GM21619 (cell line): ENCODE data around the gene FRMD4A.

ENCODE experiments used
- ATAC-seq: cut with Tn5 transposase; IDR thresholded peaks from one replicate; pipeline ENCODE4 v1.9.1; 2021; ENCODE audit not compliant: unreplicated experiment

The FRMD4A gene

DNA sequence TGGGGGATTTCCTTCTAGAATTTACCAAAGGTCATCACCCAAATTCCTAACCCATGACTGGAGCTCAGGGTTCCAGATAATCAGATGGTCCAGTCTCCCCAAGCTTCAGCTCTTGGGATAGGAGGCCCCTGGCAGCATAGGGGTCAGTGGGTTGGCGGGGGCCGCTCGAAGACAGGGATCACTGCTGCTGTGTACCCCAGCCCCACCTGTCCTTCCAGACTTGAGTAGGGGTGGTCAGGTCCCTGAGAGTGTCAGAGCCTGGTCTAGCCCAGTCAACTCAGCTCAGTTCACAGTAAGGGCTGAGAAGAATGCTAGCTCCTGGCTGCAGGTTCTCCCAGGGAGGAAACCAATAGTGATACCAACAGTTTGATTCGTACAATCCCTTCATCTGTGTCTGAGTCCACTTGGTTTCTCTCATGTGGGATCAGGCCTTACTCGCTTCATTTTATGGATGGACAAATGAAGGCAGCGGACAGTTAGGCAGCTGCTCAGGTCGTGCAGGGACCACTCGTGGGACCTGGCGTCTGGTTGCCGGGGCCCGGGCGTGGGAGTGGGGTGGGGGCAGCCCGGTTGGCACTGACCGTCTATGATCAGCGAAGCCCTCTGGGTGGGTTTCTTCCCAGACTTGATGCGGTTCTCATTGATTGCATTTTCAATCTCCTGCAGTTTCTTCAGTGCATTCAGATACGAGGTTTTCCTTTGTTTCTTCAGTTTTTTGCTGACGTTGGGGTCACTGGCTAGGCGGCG, 665.0 kb downstream of the FRMD4A start:
- no peak for ATAC-seq

DNA sequence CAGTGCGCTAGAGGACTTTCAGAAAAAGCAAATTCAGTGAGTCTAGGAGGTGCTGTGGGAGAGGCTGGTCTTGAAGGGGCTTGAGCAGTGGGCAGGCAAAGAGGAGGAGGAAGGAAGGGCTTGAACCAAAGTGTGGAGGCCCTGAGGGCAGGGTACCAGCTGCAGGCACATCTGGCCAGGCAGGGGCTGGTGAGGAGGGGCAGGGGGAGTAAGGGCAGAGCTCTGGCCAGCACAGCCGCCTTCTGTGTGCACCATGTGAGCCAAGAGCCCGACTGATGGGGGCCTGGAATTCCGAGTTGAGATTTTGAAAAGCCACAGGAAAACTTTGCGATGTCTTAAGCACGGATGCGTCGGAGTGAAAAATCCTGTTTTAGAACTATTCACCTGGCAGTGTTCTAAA, 669.5 kb downstream of the FRMD4A start:
- no peak for ATAC-seq

DNA sequence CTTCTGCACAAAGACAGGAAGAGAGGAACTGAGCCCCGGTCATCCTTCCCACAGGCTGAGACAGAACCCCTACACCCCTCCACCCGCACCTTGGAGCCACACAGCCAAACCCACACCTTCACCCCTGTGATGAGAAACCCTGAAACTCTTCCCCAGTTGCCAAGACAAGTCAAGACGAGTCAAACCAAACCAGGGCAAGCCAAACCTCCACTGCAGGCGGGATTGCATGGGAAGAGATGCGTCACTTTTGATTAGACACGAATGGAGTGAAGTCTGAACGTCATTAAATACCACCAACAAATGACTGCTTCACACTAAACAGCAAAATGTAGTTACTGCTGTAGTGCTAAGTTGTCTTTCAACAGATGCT, 670.2 kb downstream of the FRMD4A start:
- no peak for ATAC-seq

GRCh38 chr10:13659887-13660550, 670.7 kb downstream of the FRMD4A start:
- no peak for ATAC-seq

DNA sequence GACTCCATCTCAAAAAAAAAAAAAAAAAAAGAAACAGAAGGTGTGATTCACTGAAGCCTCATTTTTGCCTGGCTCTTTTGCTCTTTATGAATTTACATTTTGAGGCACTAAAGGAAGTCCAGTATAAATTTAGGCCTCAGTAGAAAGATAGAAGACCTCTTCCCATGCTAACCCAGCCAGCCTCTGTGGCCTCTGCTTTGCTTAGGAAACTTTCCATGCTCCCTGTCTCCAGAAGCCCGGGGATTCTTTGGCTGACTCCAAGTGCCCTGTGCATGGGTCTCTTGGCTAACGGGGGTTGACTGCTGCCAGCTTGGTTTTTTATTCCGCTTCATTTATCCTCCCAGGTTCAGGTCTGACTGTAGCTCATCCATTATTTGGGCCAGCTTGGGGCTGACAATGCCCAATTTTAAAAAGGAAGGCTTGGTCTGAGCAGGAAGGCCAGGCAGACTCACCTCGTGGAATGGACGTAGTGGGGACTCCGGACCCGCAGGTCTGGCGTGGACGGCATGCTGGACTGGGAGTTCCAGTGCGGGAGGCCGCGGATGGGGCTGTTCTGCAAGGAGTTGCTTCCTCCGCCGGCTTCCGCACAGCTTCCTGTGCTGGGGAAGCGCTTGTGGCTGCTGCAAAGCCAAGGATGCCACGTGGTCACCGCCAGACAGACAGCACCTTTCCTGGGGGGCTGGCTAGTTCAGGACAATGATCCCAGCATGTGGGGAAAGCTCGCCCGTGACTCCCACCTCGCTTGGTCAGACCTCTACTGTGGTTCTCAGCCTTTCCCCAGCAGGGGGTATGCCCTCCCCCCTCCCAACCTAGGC, 671.6 kb downstream of the FRMD4A start:
- ATAC-seq: no peak

GRCh38 chr10:13658264-13658663, 672.5 kb downstream of the FRMD4A start:
- ATAC-seq: no peak

- no peak for ATAC-seq
These were observed 673.5 kb downstream of the FRMD4A start for GRCh38 chr10:13657101-13657680.

- ATAC-seq: no peak
These were observed 674.2 kb downstream of the FRMD4A start for GRCh38 chr10:13656337-13657100.

- no peak for ATAC-seq
These were observed 675.9 kb downstream of the FRMD4A start for GRCh38 chr10:13654846-13655245.

GRCh38 chr10:13654118-13654830, 676.5 kb downstream of the FRMD4A start:
- ATAC-seq: no peak

GRCh38 chr10:13652860-13653259, 677.9 kb downstream of the FRMD4A start:
- ATAC-seq: no peak

DNA sequence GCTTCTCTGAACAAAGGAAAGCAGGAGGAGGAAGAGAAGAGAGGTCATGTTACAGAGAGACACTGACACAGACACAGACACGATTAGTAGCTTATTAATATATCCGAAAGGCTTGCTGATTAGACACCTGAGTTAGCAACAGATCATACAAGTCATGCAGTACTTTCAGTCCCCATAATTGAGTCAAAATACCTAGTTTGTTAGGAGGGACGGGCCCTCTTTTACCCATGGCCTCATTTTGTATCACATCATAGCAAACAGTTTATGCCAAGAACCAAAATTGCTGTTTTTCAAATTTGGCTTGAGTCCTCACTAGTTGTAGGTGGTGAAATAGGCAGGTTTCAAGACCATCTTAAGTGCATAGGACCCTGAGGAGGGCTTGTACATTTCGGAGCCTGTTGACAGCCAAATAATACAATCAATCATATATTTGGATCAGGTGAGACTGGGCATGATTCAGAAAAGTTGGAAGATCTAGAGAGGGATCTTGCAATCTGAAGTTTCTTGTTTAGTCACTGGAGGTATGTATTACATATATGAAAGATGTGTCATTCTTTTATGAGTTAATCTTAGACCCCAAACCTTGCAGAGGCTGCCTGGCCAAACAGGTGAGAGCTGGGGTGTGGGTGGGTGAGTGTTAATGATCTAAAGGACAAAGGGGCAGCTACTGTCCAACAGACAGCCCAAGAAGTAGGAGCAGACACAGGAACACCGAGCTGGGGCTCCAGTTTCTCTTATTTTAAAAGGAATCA, 678.6 kb downstream of the FRMD4A start:
- ATAC-seq: no peak

GRCh38 chr10:13650961-13651360, 679.8 kb downstream of the FRMD4A start:
- ATAC-seq: no peak

- ATAC-seq: no peak
These were observed 680.7 kb downstream of the FRMD4A start for GRCh38 chr10:13649844-13650520.

DNA sequence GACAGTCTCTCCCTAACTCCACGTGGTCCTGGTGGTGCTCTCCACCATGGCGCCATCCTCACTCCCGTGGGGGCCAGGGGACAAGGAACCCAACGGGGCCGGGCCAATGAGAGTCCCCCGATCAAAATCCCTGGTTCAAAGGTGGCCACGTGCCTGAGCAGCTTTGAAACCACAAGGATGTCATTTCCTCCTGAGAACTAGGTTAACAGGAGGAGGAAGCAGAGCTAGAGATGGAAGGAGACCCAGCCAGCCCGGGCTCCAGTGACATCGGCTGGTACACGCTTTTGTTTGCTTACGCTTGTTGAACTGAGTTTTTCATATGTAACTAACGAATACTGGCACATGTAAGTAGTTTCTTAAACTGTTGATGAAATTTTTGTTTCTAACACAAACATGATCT, 682.3 kb downstream of the FRMD4A start:
- ATAC-seq: no peak

DNA sequence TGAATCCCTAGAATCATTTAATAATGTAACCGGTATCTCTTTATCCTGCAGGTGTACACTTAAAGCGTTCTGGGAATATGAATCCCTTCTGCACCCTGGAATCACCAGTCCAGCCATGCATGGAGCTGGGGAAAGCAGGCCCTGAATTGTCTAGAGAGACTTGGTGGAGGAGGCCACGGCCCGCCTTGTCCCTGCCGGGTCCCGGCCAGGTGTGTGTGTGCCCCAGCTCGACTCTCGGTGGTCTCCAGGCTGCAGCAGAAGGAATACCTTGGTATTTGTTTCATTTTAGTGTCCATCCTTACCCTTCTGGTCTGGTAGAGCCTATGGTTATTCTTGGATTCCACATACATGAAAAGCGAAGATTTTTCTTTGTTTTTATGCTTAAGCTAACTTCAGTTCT, 685.9 kb downstream of the FRMD4A start:
- ATAC-seq: no peak

DNA sequence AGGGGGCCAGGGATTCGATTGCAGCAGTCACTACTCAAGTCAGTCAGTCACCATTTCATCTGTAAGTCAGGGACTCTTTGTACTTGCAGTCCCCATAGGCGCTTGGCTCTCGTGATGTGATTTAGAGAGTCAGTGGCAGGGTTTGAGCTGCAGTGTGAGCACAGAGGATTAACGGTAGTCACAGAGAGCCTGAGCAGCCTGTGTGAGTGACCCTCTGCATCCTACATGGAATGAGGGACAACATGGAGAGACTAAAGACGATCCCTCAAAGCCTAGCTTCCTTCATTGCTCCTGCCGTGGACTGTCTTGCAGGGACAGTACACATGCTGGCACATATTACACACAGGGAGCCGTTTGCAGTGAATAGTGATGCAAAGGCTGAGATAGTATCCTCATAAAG, 687.7 kb downstream of the FRMD4A start:
- ATAC-seq: no peak

- no peak for ATAC-seq
These were observed 688.4 kb downstream of the FRMD4A start for GRCh38 chr10:13642293-13642692.

GRCh38 chr10:13637894-13638293, 692.8 kb downstream of the FRMD4A start:
- no peak for ATAC-seq
